ENCODE measurements around the gene MYRF. TPM values are rescaled to one million over a fixed set of nuclear protein-coding genes. Genes with fewer than 3 reads are reported as not detected.

MYRF gene
- total and polyA plus RNA-seq, 2 of the 13 experiments (the other 11 are each of a cell fraction or from before 2014, with no cell fraction given) = 10.2 to 25.9 TPM

GRCh38 chr11:61733120-61733978 is 19.1 kb upstream of the MYRF start (continued):
- TF ChIP-seq BCL3 (CRISPR knock-in tag; IDR thresholded peaks at IDR 0.05) (peak; percentile 51; the same call in 1 of the 2 replicates), ETV5 (CRISPR knock-in tag; IDR thresholded peaks at IDR 0.05; ENCODE audit: borderline replicate concordance) (no peak), TFDP1 (CRISPR knock-in tag; IDR thresholded peaks at IDR 0.05; ENCODE audit: borderline replicate concordance) (no peak), RXRA (CRISPR knock-in tag; IDR thresholded peaks at IDR 0.05) (peak; percentile 56), TGIF2 (CRISPR knock-in tag; IDR thresholded peaks at IDR 0.05) (peak; percentile 96), MXD4 (CRISPR knock-in tag; IDR thresholded peaks at IDR 0.05) (peak; percentile 92), CEBPG (CRISPR knock-in tag; IDR thresholded peaks at IDR 0.05) (0 out of 2 replicates have a peak, but pooled peaks have one; percentile 14), PPARG (CRISPR knock-in tag; conservative IDR thresholded peaks at IDR 0.05) (0 out of 2 replicates have a peak, but pooled peaks have one; percentile 29), PHF20 (CRISPR knock-in tag; IDR thresholded peaks at IDR 0.05) (no peak), ISL2 (CRISPR knock-in tag; IDR thresholded peaks at IDR 0.05) (no peak), KDM5A (IDR thresholded peaks at IDR 0.05; ENCODE audit: borderline replicate concordance, low read length) (no peak), TAF15 (IDR thresholded peaks at IDR 0.05; ENCODE audit: low read depth, low read length, poor library complexity, severe bottlenecking) (no peak), ZNF605 (CRISPR knock-in tag; IDR thresholded peaks at IDR 0.05) (0 out of 2 replicates have a peak, but pooled peaks have one; percentile 52), CAMTA2 (CRISPR knock-in tag; IDR thresholded peaks at IDR 0.05; ENCODE audit: borderline replicate concordance) (no peak), ZNF205 (CRISPR knock-in tag; IDR thresholded peaks at IDR 0.05) (0 out of 2 replicates have a peak, but pooled peaks have one; percentile 29), ZNF792 (CRISPR knock-in tag; IDR thresholded peaks at IDR 0.05) (no peak), PBX3 (CRISPR knock-in tag; IDR thresholded peaks at IDR 0.05; ENCODE audit: borderline replicate concordance) (no peak), NONO (IDR thresholded peaks at IDR 0.05) (no peak), NONO (CRISPR knock-in tag; conservative IDR thresholded peaks at IDR 0.05) (0 out of 2 replicates have a peak, but pooled peaks have one; percentile 29), SMC3 (IDR thresholded peaks at IDR 0.05; ENCODE audit: low read length) (peak; percentile 43; the same call in 1 of the 2 replicates), ZBTB33 (CRISPR knock-in tag; IDR thresholded peaks at IDR 0.05) (peak; percentile 37; the same call in 1 of the 2 replicates), KAT8 (CRISPR knock-in tag; IDR thresholded peaks at IDR 0.05) (0 out of 2 replicates have a peak, but pooled peaks have one; percentile 26), RFX5 (IDR thresholded peaks at IDR 0.05; ENCODE audit: low read depth, low read length) (no peak), SOX5 (CRISPR knock-in tag; IDR thresholded peaks at IDR 0.05; ENCODE audit: borderline replicate concordance) (peak; percentile 35; the same call in 1 of the 2 replicates), ZNF496 (CRISPR knock-in tag; IDR thresholded peaks at IDR 0.05; ENCODE audit: insufficient replicate concordance) (no peak), ZNF83 (CRISPR knock-in tag; IDR thresholded peaks at IDR 0.05; ENCODE audit: borderline replicate concordance) (no peak)

Data from HepG2 (cell line).